SIG-M5 treated with dmso at 0.1 percent for 504 hours (cell line): Measurements from ENCODE around the gene NLRC5.
"Not testable (repeated sequence)": the region's sequence is repeated elsewhere in the genome, so short reads cannot be mapped to it uniquely, and the experiment has no call there.

Experiments used
- DNase-seq: peaks from one replicate; lab custom pipeline; 2025; ENCODE audit not compliant: unreplicated experiment; lab: John Stamatoyannopoulos, UW

Gene NLRC5

GRCh38 chr16:56960681-56961281, 28.6 kb upstream of the NLRC5 start:
- DNase-seq = no peak

- no peak for DNase-seq
These were observed 28.0 kb upstream of the NLRC5 start for GRCh38 chr16:56961386-56961785.

- no peak for DNase-seq
These were observed 27.5 kb upstream of the NLRC5 start, which contains the start of gene CETP for GRCh38 chr16:56961851-56962281. TSS of gene CETP (plus strand) at chr16:56961950. CDS start at chr16:56961980, 30 bp downstream.

GRCh38 chr16:56964243-56965148, 24.9 kb upstream of the NLRC5 start:
- DNase-seq = peak; percentile 51

GRCh38 chr16:56965149-56966092, 23.9 kb upstream of the NLRC5 start:
- DNase-seq = no peak

- DNase-seq = no peak
These were observed 23.3 kb upstream of the NLRC5 start for GRCh38 chr16:56966093-56966475.

- no peak for DNase-seq
These were observed 21.6 kb upstream of the NLRC5 start for GRCh38 chr16:56967733-56968132.

GRCh38 chr16:56969769-56970168, 19.6 kb upstream of the NLRC5 start:
- DNase-seq = no peak

- no peak for DNase-seq
These were observed 18.2 kb upstream of the NLRC5 start for GRCh38 chr16:56970934-56971767.

GRCh38 chr16:56971768-56972043, 17.7 kb upstream of the NLRC5 start:
- DNase-seq = no peak

GRCh38 chr16:56972403-56973293, 16.7 kb upstream of the NLRC5 start:
- no peak for DNase-seq

- DNase-seq = no peak
These were observed 16.1 kb upstream of the NLRC5 start for GRCh38 chr16:56973294-56973689.

- not testable (repeated sequence) for DNase-seq
These were observed 15.5 kb upstream of the NLRC5 start for GRCh38 chr16:56973899-56974298.

GRCh38 chr16:56974549-56975300, 14.6 kb upstream of the NLRC5 start:
- DNase-seq = no peak

GRCh38 chr16:56975714-56976113, 13.6 kb upstream of the NLRC5 start:
- no peak for DNase-seq

GRCh38 chr16:56977216-56977615, 12.1 kb upstream of the NLRC5 start:
- DNase-seq = no peak

- no peak for DNase-seq
These were observed 11.4 kb upstream of the NLRC5 start for GRCh38 chr16:56977823-56978430.

- DNase-seq = no peak
These were observed 9.2 kb upstream of the NLRC5 start for GRCh38 chr16:56980201-56980535.
